Heart left ventricle (tissue), 13 donors: ENCODE data around the gene LIMA1.

ENCODE experiments used
- POLR2A ChIP-seq, 2 donors: fragments of 450-650 bp; IDR thresholded peaks; one replicate each; pipeline ENCODE4 v1.6.1; 2017; ENCODE audit warnings: antibody characterized with exemption in 2 of 2, mild to moderate bottlenecking in 2 of 2, moderate library complexity in 2 of 2
- TF ChIP-seq, protein P1 (sequence below), 12 donors: fragments of 200-600 bp; sonication (generic) in 4 of 12; IDR thresholded peaks; one replicate each; pipeline versions ENCODE4 v1.5.0 to v1.8.0; 2018 to 2022; ENCODE audit warnings: antibody characterized with exemption in 12 of 12, mild to moderate bottlenecking in 5 of 12
- donor health status: ischemic (EF 13 %, LVEDD 7.1; RV severe dilation, severe dysfunction).
- donor health status: DM: no; HTN: yes; CAD: no.
- donor health status: DM: no; HTN: no; CAD: no.
- donor health status: ischemic (EF 25% LVEDD 6.9; RV normal size, moderate dysfunction).
- donor health status: ischemic (EF 25% LVEDD 5.7; RV mildly dilated, moderate dysfunction).
- donor health status: ischemic (EF 35%, LVEDD 5.7; RV mildly dilated, moderate dysfunction).
- donor health status: nonischemic (EF 11% LVEDD 7.7; RV severe dilation, severe dysfunction).
- donor health status: DM: yes; HTN: yes; CAD: no.
- donor health status: PGD.
- donor health status: ischemic (EF 29% LVEDD 5.4; RV normal size, mild dysfunction).
- donor health status: nonischemic (EF 23%, LVEDD 6.1; RV moderate dilation, normal function).

DNA sequence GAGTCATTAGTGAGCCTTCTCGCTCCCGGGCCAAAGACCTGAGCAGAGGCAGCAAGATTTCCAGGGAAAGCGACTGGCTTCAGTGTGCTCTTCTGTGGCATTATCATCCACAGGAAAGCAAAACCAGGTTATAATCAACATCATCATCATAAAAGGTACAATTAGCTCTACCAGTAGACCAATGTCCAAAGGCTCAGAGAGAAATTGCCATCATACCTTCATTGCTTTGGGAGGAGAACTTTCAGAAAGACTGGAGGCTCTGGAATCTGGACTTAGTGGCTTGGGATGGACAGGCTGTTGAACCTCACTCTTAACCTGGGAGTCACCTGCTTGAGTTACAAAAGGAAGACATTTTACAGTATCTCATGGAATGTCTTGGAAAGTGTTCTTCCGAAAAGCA lies 91.1 kb downstream of the LIMA1 start:
- no peak for TF ChIP-seq POLR2A (IDR thresholded peaks at IDR 0.05)
- TF ChIP-seq, protein P1, sequence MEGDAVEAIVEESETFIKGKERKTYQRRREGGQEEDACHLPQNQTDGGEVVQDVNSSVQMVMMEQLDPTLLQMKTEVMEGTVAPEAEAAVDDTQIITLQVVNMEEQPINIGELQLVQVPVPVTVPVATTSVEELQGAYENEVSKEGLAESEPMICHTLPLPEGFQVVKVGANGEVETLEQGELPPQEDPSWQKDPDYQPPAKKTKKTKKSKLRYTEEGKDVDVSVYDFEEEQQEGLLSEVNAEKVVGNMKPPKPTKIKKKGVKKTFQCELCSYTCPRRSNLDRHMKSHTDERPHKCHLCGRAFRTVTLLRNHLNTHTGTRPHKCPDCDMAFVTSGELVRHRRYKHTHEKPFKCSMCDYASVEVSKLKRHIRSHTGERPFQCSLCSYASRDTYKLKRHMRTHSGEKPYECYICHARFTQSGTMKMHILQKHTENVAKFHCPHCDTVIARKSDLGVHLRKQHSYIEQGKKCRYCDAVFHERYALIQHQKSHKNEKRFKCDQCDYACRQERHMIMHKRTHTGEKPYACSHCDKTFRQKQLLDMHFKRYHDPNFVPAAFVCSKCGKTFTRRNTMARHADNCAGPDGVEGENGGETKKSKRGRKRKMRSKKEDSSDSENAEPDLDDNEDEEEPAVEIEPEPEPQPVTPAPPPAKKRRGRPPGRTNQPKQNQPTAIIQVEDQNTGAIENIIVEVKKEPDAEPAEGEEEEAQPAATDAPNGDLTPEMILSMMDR (IDR thresholded peaks at IDR 0.05), result no peak
